Breast epithelium (tissue), 3 donors: Measurements from ENCODE around the gene PRMT9.

Source experiments
- POLR2A ChIP-seq: fragments of 450-650 bp; IDR thresholded peaks from one replicate; pipeline ENCODE4 v1.6.1; 2016; ENCODE audit warnings: antibody characterized with exemption, mild to moderate bottlenecking, moderate library complexity
- POLR2AphosphoS5 ChIP-seq, 3 donors: sonication (generic); formaldehyde crosslinking; IDR thresholded peaks; one replicate each; pipeline ENCODE4 v1.6.1; 2017; ENCODE audit warnings: antibody characterized with exemption in 3 of 3

- TF ChIP-seq POLR2A, result no peak
- no peak for TF ChIP-seq POLR2AphosphoS5 (IDR thresholded peaks at IDR 0.05)
These were observed 32.4 kb downstream of the PRMT9 start for GRCh38 chr4:147651563-147651962.
